GM06990 (cell line): ENCODE data around the gene CNNM1.

ENCODE experiments used
- DNase-seq: peaks from one replicate; pipeline ENCODE4 v3.0.0-alpha.2; 2011; ENCODE audit not compliant: insufficient read length; ENCODE audit errors: extremely low read depth
- H3K27me3 ChIP-seq: replicated peaks from 2 replicates; pipeline ENCODE4 v1.6.0; 2011; ENCODE audit warnings: low read length; ENCODE audit not compliant: control insufficient read depth, insufficient read depth
- H3K36me3 ChIP-seq: 2 replicates; pipeline ENCODE4 v1.5.1; 2011; ENCODE audit warnings: low read length; ENCODE audit not compliant: control insufficient read depth, insufficient read depth
- H3K4me3 ChIP-seq: replicated peaks from 2 replicates; pipeline ENCODE4 v1.5.1; 2011; ENCODE audit warnings: low read depth, mild to moderate bottlenecking, control low read depth, low read length
- TF ChIP-seq, protein P1 (sequence below): IDR thresholded peaks from 2 replicates; pipeline ENCODE4 v1.5.1; 2011; ENCODE audit warnings: low read length, control low read depth, mild to moderate bottlenecking, inconsistent platforms; ENCODE audit not compliant: insufficient read depth, poor library complexity, severe bottlenecking

Gene CNNM1

DNA sequence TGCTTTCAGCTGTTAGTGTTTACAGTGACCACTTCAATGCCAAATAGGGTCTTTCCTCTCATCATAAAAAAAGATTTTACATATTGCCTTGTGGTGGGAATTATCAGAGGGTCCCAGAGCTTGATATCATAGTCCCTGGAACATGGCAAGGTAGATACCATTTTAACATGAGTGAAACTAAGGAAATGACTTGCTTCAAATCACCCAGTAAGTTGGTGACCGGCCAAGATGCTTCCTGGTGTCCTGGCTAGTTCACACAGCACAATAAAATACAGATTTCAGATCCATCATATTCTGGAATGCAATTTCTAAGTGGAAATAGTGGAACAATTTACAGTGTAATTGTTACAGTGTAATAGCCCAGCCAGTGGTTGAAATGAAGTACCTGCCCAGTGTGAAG, 36.6 kb downstream of the CNNM1 start:
- no peak for DNase-seq
- TF ChIP-seq, protein P1, sequence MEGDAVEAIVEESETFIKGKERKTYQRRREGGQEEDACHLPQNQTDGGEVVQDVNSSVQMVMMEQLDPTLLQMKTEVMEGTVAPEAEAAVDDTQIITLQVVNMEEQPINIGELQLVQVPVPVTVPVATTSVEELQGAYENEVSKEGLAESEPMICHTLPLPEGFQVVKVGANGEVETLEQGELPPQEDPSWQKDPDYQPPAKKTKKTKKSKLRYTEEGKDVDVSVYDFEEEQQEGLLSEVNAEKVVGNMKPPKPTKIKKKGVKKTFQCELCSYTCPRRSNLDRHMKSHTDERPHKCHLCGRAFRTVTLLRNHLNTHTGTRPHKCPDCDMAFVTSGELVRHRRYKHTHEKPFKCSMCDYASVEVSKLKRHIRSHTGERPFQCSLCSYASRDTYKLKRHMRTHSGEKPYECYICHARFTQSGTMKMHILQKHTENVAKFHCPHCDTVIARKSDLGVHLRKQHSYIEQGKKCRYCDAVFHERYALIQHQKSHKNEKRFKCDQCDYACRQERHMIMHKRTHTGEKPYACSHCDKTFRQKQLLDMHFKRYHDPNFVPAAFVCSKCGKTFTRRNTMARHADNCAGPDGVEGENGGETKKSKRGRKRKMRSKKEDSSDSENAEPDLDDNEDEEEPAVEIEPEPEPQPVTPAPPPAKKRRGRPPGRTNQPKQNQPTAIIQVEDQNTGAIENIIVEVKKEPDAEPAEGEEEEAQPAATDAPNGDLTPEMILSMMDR: no peak
- Histone ChIP-seq H3K4me3 (no peak overlapping the region), H3K27me3 (peaks cover 1% of the 10 kb centered on the region; the same call in 1 of the 2 replicates), H3K36me3 (no peaks in the 10 kb centered on the region)

DNA sequence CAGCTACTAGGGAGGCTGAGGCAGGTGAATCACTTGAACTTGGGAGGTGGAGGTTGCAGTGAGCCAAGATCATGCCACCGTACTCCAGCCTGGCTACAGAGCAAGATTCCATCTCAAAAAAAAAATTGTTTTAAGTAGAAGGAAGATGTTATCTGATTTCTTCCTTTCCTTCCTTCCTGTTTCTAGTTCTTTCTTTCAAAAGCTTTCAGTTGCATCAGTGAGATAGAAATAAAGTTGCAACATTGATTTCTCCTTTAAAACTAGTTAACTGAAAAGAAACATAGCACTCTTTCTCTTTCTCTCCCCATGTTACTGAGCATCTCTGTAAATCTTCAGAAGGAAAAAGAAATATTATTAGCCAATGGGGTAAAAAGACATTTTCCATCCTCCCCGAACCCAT, 37.5 kb downstream of the CNNM1 start:
- no peak for DNase-seq
- H3K4me3 ChIP-seq: no peak overlapping the region

GRCh38 chr10:99368646-99369045, 39.5 kb downstream of the CNNM1 start:
- Histone ChIP-seq H3K36me3 (no peaks in the 10 kb centered on the region), H3K27me3 (peaks cover 1% of the 10 kb centered on the region), H3K4me3 (no peak overlapping the region)
- TF ChIP-seq, protein P1: no peak
- DNase-seq: no peak

More for the DNA sequence above, 37.5 kb downstream of the CNNM1 start:
- peaks cover 1% of the 10 kb centered on the region; the same call in 1 of the 2 replicates for H3K27me3 ChIP-seq
- TF ChIP-seq, protein P1: no peak
- H3K36me3 ChIP-seq: no peaks in the 10 kb centered on the region

- Histone ChIP-seq H3K36me3 (no peaks in the 10 kb centered on the region), H3K27me3 (peaks cover 1% of the 10 kb centered on the region), H3K4me3 (no peak overlapping the region)
- TF ChIP-seq, protein P1: no peak
- no peak for DNase-seq
Measured at GRCh38 chr10:99369126-99369525, 40.0 kb downstream of the CNNM1 start.

DNA sequence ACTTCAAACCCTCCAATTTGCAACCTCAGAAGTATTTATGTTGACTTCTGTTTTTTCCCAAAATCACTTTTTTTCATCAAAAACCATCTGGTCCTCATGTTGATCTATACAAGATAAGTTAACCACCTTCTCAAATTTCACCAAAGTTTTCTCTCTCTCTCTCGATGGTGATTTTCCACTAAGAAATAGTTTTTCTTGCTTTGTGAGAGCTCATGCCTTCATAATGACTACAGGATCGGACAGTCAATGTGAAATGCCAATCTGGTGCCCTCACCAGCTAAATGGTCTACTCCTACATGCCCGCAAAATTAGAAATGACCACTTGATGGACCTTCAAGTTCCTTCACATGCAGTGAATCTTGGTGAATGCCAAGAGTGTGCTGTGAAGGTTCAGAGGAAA, 40.4 kb downstream of the CNNM1 start:
- Histone ChIP-seq H3K36me3 (no peaks in the 10 kb centered on the region), H3K27me3 (peaks cover 1% of the 10 kb centered on the region), H3K4me3 (no peak overlapping the region)
- DNase-seq: no peak
- TF ChIP-seq, protein P1: no peak

- TF ChIP-seq, protein P1: peak; percentile 25
- DNase-seq: no peak
- H3K36me3 ChIP-seq: no peaks in the 10 kb centered on the region
- H3K4me3 ChIP-seq: no peak overlapping the region
- peaks cover 1% of the 10 kb centered on the region for H3K27me3 ChIP-seq
Measured at GRCh38 chr10:99370993-99371392, 41.8 kb downstream of the CNNM1 start.
